Measurements from ENCODE around the gene GUCY1A2.

Gene GUCY1A2

GRCh38 chr11:106695506-106695905, 322.8 kb downstream of the GUCY1A2 start:
- no peak for TF ChIP-seq CTCF (IDR thresholded peaks at IDR 0.05; ENCODE audit: low read depth, low read length)
- no peak for DNase-seq (ENCODE audit: extremely low read depth, low read depth)

- DNase-seq (ENCODE audit: extremely low read depth, low read depth): no peak
Observed at GRCh38 chr11:106694501-106694900, 323.8 kb downstream of the GUCY1A2 start.

GRCh38 chr11:106691807-106692365, 326.4 kb downstream of the GUCY1A2 start:
- no peak for TF ChIP-seq CTCF (IDR thresholded peaks at IDR 0.05; ENCODE audit: low read depth, low read length)
- DNase-seq (ENCODE audit: extremely low read depth, low read depth): no peak

More at GRCh38 chr11:106694501-106694900, 323.8 kb downstream of the GUCY1A2 start:
- TF ChIP-seq CTCF (IDR thresholded peaks at IDR 0.05; ENCODE audit: low read depth, low read length): no peak

GRCh38 chr11:106690923-106691322, 327.4 kb downstream of the GUCY1A2 start:
- DNase-seq (ENCODE audit: extremely low read depth, low read depth): no peak
- TF ChIP-seq CTCF (IDR thresholded peaks at IDR 0.05; ENCODE audit: low read depth, low read length): no peak

- DNase-seq (ENCODE audit: extremely low read depth, low read depth): no peak
- TF ChIP-seq CTCF (IDR thresholded peaks at IDR 0.05; ENCODE audit: low read depth, low read length): no peak
Observed at GRCh38 chr11:106684944-106685343, 333.3 kb downstream of the GUCY1A2 start.

GRCh38 chr11:106683435-106683834, 334.8 kb downstream of the GUCY1A2 start:
- TF ChIP-seq CTCF (IDR thresholded peaks at IDR 0.05; ENCODE audit: low read depth, low read length): no peak
- no peak for DNase-seq (ENCODE audit: extremely low read depth, low read depth)

- DNase-seq (ENCODE audit: extremely low read depth, low read depth): no peak
- no peak for TF ChIP-seq CTCF (IDR thresholded peaks at IDR 0.05; ENCODE audit: low read depth, low read length)
Observed at GRCh38 chr11:106681435-106681834, 336.8 kb downstream of the GUCY1A2 start.
